GM21515 (cell line): ENCODE data around the gene NIPAL4.
"Not testable (repeated sequence)": the region's sequence is repeated elsewhere in the genome, so short reads cannot be mapped to it uniquely, and the experiment has no call there.

Source experiments
- ATAC-seq: cut with Tn5 transposase; IDR thresholded peaks from one replicate; pipeline ENCODE4 v1.9.1; 2021; ENCODE audit not compliant: unreplicated experiment

Gene NIPAL4

DNA sequence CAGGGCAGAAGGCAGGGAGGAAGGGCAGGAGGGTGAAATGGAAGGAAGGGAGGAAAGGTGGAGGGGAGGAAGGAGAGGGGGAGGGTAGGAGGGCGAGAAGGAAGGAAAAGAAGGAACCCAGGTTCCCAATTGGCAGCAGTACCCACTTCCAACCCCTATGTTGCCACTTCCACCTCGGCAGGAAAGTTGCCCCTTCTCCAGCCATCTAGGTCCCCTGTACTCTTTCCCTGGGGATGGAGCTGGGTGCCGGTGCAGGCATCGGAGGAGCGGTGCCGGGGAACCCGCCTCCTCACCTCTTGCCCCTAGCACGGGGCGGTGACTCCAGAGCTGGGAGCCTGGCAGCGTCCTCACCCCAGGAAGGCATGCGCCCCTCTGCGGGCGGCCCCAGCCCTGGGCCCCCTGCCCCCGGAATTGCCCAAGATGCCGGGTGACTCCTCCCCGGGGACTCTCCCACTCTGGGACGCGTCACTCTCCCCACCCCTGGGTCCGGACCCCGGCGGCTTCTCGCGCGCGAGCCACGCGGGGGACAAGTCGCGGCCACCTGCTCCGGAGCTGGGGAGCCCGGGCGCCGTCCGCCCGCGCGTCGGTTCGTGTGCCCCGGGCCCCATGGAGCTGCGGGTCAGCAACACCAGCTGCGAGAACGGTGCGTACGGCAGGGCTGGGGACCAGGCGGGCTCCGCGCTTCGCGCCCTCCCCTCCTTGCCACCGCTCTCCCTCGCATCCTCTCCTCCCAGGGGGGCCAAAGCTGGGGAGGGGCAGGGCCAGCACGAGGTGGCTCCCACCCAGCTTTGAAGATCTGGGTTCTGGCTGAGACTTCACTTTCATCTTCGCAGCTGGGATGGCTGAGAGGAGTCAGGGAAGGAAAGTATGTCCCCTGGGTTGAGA, at the start of gene NIPAL4:
Gene NIPAL4 (plus strand): TSS at position 499 of the 885 bp plus-strand sequence. CDS start 108 bp downstream, at position 607.
- ATAC-seq: no peak

DNA sequence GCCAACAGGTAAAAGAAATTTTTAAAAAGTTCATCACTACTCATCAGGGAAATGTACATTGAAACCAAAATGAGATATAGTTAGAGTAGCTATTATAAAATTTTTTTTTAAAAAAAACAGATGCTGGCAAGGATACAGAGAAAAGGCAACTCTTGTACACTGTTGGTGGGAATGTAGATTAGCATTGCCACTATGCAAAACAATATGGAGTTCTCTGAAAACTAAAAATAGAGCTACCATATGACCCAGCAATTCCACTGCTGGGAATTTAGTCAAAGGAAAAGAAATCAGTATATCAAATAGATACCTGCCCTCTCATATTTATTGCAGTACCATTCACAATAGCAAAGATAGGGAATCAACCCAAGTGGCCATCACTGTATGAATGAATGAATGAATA, 44.2 kb upstream of the NIPAL4 start:
- no peak for ATAC-seq

DNA sequence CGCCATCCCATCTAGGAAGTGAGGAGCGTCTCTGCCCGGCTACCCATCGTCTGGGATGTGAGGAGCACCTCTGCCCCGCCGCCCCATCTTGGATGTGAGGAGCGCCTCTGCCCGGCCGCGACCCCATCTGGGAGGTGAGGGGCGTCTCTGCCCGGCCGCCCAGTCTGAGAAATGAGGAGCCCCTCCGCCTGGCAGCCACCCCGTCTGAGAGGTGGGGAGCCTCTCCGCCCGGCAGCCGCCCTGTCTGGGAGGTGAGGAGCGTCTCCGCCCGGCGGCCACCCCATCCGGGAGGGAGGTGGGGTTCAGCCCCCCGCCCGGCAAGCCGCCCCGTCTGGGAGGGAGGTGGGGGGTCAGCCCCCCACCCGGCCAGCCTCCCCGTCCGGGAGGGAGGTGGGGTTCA, 40.5 kb upstream of the NIPAL4 start:
- not testable (repeated sequence) for ATAC-seq

DNA sequence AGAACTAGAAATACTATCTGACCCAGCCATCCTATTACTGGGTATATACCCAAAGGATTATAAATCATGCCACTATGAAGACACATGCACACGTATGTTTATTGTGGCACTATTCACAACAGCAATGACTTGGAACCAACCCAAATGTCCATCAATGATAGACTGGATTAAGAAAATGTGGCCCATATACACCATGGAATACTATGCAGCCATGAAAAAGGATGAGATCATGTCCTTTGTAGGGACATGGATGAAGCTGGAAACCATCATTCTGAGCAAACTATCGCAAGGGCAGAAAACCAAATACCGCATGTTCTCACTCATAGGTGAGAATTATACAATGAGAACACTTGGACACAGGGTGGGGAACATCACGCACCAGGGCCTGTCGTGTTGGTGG, 30.1 kb upstream of the NIPAL4 start:
- not testable (repeated sequence) for ATAC-seq

DNA sequence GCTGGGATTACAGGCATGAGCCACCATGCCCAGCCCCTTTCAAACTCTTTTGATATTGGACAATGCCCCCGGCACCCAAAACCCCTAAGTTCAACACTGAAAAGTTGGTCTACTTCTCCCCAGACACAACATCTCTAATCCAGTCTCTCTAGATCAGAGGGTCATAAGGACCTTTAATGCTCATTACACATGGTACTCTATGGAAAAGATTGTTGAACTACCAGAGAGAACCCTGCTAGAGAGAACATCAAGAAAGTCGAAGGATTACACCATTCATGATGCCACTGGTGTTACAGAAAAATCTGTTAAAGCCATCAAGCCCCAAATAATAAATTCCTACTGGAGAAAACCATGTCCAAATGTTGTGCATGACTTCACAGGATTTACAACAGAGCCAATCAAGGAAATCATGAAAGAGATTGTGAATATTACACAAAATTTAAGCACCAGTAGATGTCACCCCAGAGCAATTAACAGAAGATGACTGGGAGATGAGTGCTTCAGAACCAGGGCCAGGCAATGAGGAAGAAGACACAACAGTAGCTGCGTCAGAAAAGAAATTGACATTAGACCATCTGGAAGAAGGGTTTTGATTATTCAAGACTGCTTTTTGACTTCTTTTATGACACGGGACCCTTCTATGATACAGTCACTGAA, 28.3 kb upstream of the NIPAL4 start:
- ATAC-seq: peak; percentile 84

DNA sequence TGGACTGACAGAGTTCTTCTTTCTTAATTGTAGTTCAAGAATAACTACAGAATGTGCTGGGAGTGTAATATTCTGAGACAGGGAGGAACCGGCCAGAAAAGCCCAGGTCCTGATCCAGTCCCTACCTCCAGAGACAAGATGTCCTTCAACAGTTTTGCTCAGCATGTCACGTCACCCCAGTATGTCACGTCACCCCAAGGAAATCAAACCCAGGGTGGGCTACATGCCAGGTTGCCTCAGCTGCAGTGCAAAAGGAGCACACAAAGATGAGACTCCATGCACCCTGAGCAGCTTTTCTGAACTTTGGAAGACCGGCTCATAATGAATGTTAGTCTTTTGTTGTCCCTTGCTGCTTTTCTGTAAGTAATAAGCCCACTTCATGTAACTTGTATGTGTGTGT, 25.9 kb upstream of the NIPAL4 start:
- no peak for ATAC-seq

DNA sequence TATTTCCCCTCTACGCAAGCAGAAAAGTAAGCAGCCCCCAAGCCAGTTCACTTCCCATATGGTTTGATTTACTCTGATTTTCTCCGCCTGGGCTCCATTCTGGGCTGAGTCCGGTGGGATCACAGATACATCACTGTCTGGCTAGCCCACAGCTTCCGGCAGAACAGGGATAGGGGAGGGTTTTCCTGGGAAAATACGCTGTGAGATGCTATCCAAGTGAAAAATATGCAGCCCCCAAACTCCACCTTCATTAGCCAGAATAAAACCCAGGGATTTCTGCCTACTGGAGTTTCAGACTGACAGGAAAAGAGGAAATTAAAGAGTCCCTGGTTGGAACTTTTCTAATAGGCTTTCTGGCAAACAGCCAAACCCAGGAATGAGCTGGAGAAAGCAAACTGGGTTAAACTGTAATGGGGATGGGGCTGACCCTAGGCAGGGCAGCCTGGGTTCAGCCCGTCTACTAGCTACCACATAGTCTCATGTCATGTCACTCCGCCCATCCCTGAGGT, 16.9 kb upstream of the NIPAL4 start:
- no peak for ATAC-seq

DNA sequence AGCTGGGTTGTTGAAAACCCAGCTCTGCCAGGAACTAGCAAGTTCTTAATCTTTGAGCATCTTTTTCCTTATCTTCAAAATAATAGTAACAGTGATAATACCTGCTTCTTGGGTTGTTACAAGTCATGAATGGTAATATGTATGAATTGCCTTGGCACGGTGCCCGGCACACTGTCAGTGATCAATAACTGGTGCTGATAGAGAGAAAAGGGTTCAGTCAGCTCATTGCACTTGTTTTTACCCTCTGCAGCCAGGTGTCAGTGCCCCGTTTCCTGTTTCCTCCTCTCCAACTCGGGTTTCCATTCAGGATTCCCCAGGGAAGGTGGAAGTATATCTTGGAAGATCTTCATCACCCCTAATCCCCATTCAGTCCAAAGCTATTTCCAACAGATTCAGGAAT, 15.8 kb upstream of the NIPAL4 start:
- no peak for ATAC-seq

DNA sequence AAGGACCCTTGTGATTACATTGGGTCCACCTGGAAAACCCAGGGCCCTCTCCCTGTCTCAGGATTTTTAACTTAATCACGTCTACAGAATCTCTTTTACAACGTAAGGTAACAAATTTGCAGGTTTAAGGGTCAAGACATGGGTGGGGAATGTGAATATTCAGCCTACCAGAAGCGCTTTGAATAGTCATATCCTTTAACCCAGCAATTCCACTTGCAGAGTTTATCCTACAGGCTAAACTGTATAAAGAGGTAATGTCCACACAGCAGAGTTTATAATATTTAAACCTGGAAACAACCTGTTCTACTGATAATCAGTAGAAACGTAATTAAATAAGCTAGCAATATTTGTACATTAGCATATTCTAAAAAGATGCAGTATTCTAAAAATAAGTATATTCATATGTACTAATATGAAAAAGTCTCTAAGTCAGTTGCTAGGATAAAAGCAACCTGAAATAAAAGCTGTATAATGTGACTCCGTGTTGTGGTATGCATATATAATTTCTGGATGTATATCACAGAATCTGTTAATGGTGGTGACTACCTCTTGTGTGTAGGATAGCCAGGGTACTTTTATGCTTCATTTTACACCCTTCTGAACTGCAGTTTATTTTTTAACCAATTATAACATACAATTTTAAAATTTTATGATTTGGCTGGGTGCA, 14.1 kb upstream of the NIPAL4 start:
- ATAC-seq: no peak

DNA sequence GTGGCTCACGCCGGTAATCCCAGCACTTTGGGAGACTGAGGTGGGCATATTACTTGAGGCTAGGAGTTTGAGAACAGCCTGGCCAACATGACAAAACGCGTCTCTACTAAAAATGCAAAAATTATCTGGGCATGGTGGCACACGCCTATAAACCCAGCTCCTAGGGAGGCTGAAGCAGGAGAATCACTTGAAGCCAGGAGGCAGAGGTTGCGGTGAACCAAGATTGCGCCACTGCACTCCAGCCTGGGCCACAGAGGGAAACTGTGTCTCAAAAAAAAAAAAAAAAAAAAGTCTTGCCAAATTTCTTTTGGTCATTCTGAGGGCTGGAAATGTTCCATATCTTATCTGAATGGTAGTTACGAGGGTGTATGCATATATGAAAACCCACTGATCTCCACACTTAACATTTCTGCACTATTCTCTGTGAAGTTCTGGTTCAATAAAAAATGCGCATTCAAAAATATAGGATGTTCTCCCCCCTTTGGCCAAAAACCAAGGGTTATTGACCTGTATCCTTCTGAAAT, 13.5 kb upstream of the NIPAL4 start:
- ATAC-seq: no peak

DNA sequence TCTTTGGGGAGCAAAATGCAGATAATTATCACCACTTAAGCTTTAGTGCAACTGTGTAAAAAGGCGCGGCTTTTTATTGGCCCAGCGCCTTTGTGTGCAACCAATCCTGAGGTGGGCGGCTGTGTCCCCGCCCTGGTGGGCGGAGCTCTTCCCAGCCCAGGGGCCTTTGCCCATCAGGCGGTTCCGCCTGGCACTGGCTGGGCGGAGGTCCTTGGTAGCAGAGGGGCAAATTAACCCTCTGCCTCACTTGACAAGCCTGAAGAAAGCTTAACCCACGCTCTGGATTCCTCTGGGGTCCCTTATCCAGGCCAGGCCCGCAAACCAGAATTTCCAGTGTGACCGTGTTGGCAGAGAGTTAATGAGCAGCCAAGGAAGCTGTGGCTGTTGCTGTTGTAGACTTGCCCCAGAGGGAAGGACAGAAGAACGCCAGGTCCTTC, 12.8 kb upstream of the NIPAL4 start:
- no peak for ATAC-seq

DNA sequence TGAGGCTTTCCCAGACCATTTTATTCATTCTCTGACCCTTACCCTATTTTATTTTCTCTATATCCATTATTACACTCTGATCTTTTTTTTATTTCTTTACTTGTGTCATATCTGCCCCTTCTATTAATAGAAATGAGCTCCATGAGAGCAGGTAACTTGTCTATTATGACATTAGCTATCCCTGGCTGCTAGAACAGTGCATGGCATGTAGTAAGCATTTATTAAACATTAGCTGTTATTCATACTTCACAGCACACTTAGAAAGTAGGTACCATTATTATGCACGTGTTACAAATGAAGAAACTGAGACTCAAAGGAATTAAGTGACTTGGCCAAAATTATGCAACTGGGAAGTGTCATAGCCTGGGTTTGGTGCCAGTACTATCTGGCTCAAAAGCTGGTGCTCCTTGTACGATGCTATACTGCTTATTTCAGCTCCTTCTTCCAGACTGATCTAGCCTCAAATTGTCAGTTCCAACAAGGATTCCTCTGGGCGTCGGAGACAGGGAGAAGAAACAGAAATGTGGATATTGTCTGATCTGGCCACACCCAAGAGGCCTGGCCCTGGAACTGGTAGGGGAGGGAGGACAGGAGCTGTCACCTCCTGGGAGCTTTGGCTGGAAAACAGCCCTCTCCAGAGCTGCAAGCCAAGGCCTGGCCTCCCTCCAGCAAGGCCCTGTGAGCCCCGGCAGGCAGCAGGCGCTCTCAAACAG, 10.8 kb upstream of the NIPAL4 start:
- no peak for ATAC-seq

DNA sequence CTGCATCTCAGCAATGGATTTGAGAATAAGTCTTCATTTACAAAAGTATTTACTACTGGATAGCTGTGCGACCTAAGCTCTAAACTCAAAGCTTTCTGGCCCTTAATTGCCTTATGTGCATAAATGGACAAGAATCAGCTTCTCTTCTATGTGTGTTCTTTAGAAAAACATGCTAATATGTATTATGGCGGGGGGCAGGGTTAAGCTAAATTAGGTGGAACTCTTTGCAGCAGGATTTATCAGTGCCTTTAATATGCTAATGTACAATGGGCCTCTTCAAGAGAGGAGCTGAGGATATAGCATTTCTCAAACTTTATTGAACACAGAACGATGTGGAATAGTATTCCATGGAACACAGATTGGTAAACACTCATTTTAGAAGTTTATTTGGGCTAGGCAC, 10.0 kb upstream of the NIPAL4 start:
- ATAC-seq: no peak

DNA sequence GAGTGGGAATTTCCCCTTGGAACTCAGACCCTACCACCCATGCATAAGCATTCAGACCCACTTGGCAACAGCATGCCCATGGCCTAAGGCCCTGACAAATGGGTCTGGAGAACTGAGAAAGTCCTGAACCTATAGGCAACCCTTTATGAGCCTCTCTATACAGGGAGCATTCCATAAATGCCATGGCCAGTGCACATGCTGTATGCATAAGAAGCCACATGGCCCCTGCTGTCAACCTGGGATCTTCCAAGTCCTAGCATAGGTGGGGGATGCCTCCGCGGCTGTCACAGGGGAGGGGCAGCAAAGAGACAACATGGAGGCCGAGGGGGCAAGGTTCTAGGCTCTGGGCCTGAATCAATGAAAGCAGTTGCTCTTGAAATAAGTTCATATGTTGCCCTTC, 8.2 kb upstream of the NIPAL4 start:
- ATAC-seq: no peak

DNA sequence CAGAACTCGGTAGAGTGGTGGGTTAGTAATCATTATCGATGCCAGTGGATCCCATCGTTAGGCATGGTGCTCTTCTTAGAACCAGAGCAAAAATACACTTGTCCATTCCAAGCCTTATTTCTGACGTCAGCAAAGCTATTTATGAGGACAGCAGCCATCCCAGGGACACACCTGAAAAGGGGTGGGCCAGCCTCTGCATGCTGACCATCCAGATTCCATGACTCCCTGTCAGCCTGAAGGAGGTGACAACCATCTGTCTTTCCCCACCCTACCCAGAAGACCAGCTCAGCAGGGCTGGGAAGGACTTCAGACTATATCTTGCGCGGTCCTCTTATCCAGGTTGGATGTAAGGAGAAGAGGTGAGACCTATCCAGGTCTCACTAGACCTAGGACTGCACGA, 5.7 kb upstream of the NIPAL4 start:
- no peak for ATAC-seq

DNA sequence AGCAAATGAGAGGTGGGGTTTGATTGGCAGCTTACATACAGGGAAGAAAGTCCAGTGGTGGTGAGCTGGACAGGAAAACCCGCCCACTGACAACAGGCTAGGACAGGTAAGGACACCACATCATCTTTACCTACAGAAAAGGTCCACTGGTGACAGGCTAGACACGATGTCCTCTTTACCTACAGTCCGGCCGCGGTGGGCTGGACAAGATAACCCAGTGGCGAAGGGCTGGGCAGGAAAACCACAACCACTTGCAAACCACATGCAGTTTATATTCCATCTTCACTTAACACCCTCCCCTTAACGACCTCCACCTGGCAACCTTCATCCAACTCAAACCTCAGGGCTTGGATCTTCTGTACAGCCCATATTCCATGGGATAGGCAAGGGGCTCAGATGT, 5.0 kb upstream of the NIPAL4 start:
- no peak for ATAC-seq

DNA sequence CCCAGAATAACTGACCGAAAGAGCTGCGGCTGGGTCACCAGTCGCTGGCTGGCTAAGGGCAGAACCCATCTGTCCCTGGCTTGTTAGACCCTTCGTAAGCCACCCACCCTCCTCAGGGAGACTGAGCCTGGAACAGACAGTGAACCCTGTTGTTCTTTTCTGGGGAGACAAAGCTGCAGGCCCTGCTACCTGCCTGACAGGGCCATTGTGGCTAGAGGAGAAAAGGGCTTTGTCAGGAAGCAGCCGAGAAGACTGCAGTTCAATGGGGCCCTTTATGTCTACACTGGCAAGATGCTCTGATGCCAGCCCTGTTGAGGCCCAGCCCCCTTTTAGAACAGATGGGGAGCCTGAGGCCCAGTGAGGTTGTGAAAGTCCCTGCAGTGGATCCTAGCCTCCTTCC, 3.7 kb upstream of the NIPAL4 start:
- ATAC-seq: no peak

DNA sequence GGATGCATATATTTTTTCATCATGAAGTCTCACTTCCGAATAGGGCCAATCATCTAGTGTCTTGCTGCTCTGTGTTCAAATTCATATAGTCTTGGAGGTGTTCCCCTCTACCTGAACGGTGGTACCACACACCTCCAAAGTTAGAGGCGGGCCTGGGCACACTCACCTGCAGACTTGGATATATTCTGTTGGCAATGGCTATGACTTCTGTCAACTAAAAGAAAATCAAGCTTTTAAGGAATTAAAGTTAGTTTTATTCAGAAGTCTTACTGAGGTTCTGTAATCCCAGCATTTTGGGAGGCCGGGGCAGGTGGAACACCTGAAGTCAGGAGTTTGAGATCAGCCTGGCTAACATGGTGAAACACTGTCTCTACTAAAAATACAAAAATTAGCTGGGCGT, 2.6 kb upstream of the NIPAL4 start:
- no peak for ATAC-seq

DNA sequence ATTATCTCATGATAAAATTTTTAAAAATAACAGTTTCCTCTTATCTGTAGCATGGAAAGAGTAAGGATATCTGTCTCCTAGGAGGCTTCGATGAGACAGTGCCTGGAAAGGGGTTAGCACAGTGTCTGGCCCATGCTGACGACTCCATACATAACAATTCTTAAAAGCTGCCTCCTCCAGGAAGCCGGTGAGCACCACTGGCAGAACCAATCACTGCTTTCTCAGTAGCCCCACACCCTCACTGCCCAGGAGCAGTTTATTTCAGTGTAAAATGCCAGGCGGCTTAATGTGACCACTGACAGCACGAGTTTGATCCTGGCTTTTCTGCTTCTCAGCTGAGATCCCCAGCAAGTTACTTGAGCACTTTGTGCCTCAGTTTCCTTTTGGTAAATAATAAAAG, 1.2 kb upstream of the NIPAL4 start:
- no peak for ATAC-seq

DNA sequence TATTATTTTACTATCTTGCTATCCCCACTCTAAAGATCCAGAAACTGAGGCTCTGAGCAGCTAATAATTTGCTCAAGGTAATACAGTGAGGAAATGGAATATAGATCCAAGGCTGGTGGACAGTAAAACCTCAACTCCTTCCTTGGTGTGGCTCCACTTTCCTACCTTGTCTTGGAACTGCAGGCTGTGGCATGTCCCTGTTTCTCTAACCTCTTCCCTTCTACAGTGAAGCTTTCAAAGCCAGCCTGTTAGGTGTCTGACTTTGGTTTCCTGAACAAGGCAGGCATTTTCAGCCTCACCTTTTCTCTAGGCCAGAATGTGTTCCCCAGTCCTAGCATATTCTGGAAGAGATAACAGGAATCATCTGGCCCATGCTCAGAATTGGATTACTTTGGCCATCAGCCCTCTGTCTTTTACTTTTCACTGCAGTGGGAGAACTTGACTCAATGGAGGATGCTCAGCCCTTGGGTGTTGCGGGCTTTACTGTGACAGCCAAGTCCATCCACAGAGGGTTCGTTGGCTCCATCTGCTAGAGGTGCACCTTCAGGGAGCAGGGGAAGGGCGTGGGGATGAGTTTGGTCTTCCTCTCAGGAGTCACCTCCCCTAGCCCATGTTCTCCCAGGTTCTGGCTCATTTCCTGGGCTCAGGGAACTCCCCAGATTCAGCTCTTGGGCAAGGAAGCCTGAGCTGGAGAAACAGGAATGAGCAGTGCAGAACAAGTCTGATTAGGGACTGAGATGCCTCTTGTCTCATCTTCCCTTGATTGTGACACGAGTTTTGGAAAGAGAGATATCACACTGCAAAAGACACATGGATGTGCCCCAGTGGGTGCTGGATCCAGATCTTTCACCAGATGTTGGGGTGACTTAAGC, 1.1 kb downstream of the NIPAL4 start:
- no peak for ATAC-seq
